Bronchial epithelial cell (primary cell): Measurements from ENCODE around the gene GPR15LG. TPM values are rescaled to one million over a fixed set of nuclear protein-coding genes. Genes with fewer than 3 reads are reported as not detected.
"Not testable (repeated sequence)": the region's sequence is repeated elsewhere in the genome, so short reads cannot be mapped to it uniquely, and the experiment has no call there.

Experiments used
- DNase-seq: peaks from one replicate; pipeline ENCODE4 v3.0.0-alpha.2; 2010; ENCODE audit warnings: low read depth
- FAIRE-seq: peaks from 2 replicates; lab custom pipeline; 2011; peaks lifted over from hg19 to GRCh38; lab: Jason Lieb, UNC
- H3K27me3 ChIP-seq: 2 replicates; pipeline ENCODE4 v1.5.1; 2011; ENCODE audit warnings: low read length; ENCODE audit not compliant: control insufficient read depth, insufficient read depth
- H3K36me3 ChIP-seq: 2 replicates; pipeline ENCODE4 v1.5.1; 2011; ENCODE audit warnings: low read length; ENCODE audit not compliant: control insufficient read depth, insufficient read depth
- H3K4me3 ChIP-seq: 2 replicates; pipeline ENCODE4 v1.5.1; 2011; ENCODE audit warnings: mild to moderate bottlenecking, low read depth, low read length, control low read depth
- total RNA-seq: library from RNA; depleted of rRNA; stranded (reverse); fragments of >200 nt; gene quantifications from 2 replicates; pipeline ENCODE4 v1.2.1, GENCODE V29; 2014
- TF ChIP-seq, protein P1 (sequence below): IDR thresholded peaks from 2 replicates; pipeline ENCODE4 v1.5.1; 2011; ENCODE audit warnings: mild to moderate bottlenecking, moderate library complexity, low read length, control low read depth, inconsistent platforms; ENCODE audit not compliant: insufficient read depth, severe bottlenecking

Gene GPR15LG
- total RNA-seq, 1 donor from 2014 or later, result 0.53 TPM

GRCh38 chr10:84159076-84159685 lies 14.4 kb upstream of the GPR15LG start:
- H3K27me3 ChIP-seq, result no peaks in the 10 kb centered on the region
- TF ChIP-seq, protein P1, sequence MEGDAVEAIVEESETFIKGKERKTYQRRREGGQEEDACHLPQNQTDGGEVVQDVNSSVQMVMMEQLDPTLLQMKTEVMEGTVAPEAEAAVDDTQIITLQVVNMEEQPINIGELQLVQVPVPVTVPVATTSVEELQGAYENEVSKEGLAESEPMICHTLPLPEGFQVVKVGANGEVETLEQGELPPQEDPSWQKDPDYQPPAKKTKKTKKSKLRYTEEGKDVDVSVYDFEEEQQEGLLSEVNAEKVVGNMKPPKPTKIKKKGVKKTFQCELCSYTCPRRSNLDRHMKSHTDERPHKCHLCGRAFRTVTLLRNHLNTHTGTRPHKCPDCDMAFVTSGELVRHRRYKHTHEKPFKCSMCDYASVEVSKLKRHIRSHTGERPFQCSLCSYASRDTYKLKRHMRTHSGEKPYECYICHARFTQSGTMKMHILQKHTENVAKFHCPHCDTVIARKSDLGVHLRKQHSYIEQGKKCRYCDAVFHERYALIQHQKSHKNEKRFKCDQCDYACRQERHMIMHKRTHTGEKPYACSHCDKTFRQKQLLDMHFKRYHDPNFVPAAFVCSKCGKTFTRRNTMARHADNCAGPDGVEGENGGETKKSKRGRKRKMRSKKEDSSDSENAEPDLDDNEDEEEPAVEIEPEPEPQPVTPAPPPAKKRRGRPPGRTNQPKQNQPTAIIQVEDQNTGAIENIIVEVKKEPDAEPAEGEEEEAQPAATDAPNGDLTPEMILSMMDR, result no peak
- H3K4me3 ChIP-seq, result no peak overlapping the region
- peaks cover under 1% of the 10 kb centered on the region for H3K36me3 ChIP-seq
- FAIRE-seq, result no peak
- peak; percentile 29 for DNase-seq

DNA sequence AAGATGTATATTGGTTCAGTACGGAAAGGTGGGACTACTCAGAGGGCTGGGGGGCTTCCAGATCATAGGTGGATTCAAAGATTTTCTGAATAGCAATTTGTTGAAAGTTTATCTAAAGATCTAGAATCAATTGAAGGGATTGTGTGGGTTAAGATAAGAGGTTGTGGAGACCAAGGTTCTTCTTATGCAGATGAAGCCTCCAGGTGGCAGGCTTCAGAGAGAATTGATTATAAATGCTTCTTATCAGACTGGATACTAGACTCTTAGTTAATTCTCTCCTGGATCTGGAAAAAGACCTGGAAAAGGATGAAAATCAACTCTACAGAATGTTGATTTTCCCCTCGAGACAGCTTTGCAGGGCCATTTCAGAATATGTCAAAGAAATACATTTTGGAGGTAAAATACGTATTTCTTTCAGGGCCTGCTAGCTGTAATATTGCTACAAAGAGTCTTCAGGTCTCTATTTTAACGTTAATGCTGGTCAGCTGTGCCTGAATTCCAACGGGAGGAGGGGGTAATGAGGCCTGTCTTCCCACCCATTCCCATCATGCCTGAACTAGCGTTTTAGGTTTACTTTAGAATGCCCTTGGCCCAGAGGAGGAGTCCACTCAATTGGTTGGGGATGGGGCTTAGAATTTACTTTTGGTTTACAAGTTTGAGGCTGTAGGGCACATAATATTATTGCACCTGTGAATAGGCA lies 12.8 kb upstream of the GPR15LG start:
- no peaks in the 10 kb centered on the region for H3K36me3 ChIP-seq
- TF ChIP-seq, protein P1, result peak; percentile 16
- FAIRE-seq, result no peak
- H3K27me3 ChIP-seq, result no peaks in the 10 kb centered on the region
- H3K4me3 ChIP-seq, result no peak overlapping the region
- no peak for DNase-seq

DNA sequence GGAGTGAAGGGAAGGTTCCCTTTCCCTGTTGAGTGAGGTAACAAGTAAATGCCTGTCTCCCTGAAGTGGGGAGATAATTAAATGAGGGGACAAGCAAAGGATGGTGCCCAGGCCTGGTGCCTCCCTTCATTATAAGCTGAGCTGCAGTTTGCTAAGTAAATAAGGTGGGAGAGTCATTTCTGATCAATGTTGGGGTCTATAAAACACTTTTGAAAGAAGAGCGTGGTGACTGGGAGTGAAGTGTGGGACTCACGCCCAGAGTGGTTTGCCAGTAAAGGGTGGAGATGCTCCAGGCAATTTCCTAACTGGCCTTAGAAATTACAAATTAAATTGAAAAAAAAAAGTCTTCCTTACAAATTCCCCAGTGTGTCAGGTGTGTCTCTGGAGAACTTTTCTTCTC lies 9.6 kb upstream of the GPR15LG start:
- Histone ChIP-seq H3K27me3 (no peaks in the 10 kb centered on the region), H3K4me3 (no peak overlapping the region), H3K36me3 (peaks cover 2% of the 10 kb centered on the region)
- DNase-seq (no peak), FAIRE-seq (no peak)
- TF ChIP-seq, protein P1, result no peak

- TF ChIP-seq, protein P1, result no peak
- H3K4me3 ChIP-seq, result no peak overlapping the region
- DNase-seq (no peak), FAIRE-seq (no peak)
- H3K36me3 ChIP-seq, result peaks cover 2% of the 10 kb centered on the region
- H3K27me3 ChIP-seq, result no peaks in the 10 kb centered on the region
Measured at GRCh38 chr10:84164442-84164841, 9.2 kb upstream of the GPR15LG start.

- TF ChIP-seq, protein P1, result no peak
- DNase-seq, result no peak
- no peak overlapping the region for H3K4me3 ChIP-seq
- H3K36me3 ChIP-seq, result peaks cover 2% of the 10 kb centered on the region
- H3K27me3 ChIP-seq, result no peaks in the 10 kb centered on the region
- FAIRE-seq, result no peak
Measured at GRCh38 chr10:84166620-84167288, 6.8 kb upstream of the GPR15LG start.

- not testable (repeated sequence) for DNase-seq, H3K27me3 ChIP-seq, H3K36me3 ChIP-seq, H3K4me3 ChIP-seq, FAIRE-seq
Measured at GRCh38 chr10:84167289-84167653, 6.3 kb upstream of the GPR15LG start.

- not testable (repeated sequence) for DNase-seq, H3K27me3 ChIP-seq, FAIRE-seq, H3K4me3 ChIP-seq, H3K36me3 ChIP-seq
Measured at GRCh38 chr10:84168382-84168781, 5.2 kb upstream of the GPR15LG start.

DNA sequence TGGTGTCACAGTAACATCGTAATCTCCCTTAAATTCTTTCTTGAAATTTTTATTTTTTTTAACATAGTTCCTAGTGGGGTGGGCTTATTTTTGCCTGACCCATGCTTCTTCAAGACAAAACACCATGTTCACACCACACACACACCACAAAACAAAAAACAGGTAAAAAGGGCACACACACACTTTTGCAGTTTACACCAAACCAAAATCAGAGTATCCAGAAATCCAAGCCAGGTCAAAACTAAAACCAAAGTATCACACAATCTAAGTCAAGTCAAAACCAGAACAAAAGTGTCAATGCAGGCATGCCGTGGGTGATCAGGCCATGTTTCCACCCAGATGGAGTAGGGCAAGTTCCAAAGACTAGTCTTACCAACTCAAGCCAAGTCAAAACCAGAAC lies 2.4 kb upstream of the GPR15LG start:
- not testable (repeated sequence) for H3K36me3 ChIP-seq, H3K27me3 ChIP-seq, FAIRE-seq, DNase-seq
- peak overlapping the region; percentile 13 for H3K4me3 ChIP-seq
